HCT116 (cell line): Measurements from ENCODE around the gene LRG1. TPM values are rescaled to one million over a fixed set of nuclear protein-coding genes. Genes with fewer than 3 reads are reported as not detected.

ENCODE experiments used
- ATAC-seq: fragments of 200-7000 bp; cut with Tn5 transposase; 2 replicates; pipeline ENCODE4 v1.9.1; 2020; ENCODE audit warnings: mild to moderate bottlenecking, moderate library complexity
- BruUV-seq: library from RNA; stranded (reverse); fragments of 400-500 nt; replicated peaks from 2 replicates; lab custom pipeline; 2021; lab: Mats Ljungman, UMichigan
- CTCF ChIA-PET: fragments of 300-600 bp; sonication (Branson Sonifier 250); formaldehyde crosslinking; loops from one replicate; lab custom pipeline; 2021; ENCODE audit warnings: antibody characterized with exemption; lab: Charles Lee
- POLR2A ChIA-PET: fragments of 300-600, 350-600 bp; sonication (Branson Sonifier 250); formaldehyde crosslinking; loops from one replicate; lab custom pipeline; 2021; ENCODE audit warnings: antibody characterized with exemption; lab: Charles Lee
- RAD21 ChIA-PET, 2 experiments: fragments of 300-600 bp; sonication (Branson Sonifier 250); formaldehyde crosslinking; loops; one replicate each; lab custom pipeline; 2023; ENCODE audit warnings: low total read pairs in 2 of 2; ENCODE audit not compliant: uncharacterized antibody in 2 of 2, unreplicated experiment in 2 of 2, low non-redundant PET in 1 of 2; lab: Charles Lee
- DNase-seq: peaks from one replicate; pipeline ENCODE4 v3.0.0-alpha.2; 2010; ENCODE audit warnings: low read depth, low spot score
- H2AFZ ChIP-seq: fragments of 200-600 bp; shearing (Covaris generic), sonication (generic); 2 replicates; pipeline ENCODE4 v1.6.1; 2017; ENCODE audit warnings: low read depth, mixed run types, mixed read lengths, antibody characterized with exemption, low read length; ENCODE audit not compliant: poor library complexity, severe bottlenecking
- H3K27ac ChIP-seq: 2 replicates; pipeline ENCODE4 v1.5.1; 2012; ENCODE audit warnings: low read depth, low read length
- H3K27me3 ChIP-seq: fragments of 200-600 bp; sonication (generic); 2 replicates; pipeline ENCODE4 v1.6.1; 2016; ENCODE audit warnings: mixed run types, low read length, mixed read lengths; ENCODE audit not compliant: insufficient read depth
- H3K36me3 ChIP-seq, 2 experiments: fragments of 200-500 bp in 1 of 2; fragments of 200-600 bp in 1 of 2; sonication (Bioruptor generic) in 1 of 2; sonication (generic) in 1 of 2; 2 replicates each; pipeline versions ENCODE4 v1.5.1 to v1.6.1; 2014 to 2016; ENCODE audit warnings: low read length in 2 of 2, inconsistent platforms in 1 of 2, mixed read lengths in 1 of 2, mixed run types in 1 of 2; ENCODE audit not compliant: insufficient read depth in 2 of 2, control insufficient read depth in 1 of 2
- H3K4me1 ChIP-seq, 2 experiments: fragments of 200-600 bp in 1 of 2; sonication (generic) in 1 of 2; 2 replicates each; pipeline versions ENCODE4 v1.5.1 to v1.6.1; 2012 to 2017; ENCODE audit warnings: low read length in 2 of 2, inconsistent platforms in 1 of 2, mild to moderate bottlenecking in 1 of 2, mixed read lengths in 1 of 2, mixed run types in 1 of 2, moderate library complexity in 1 of 2; ENCODE audit not compliant: insufficient read depth in 2 of 2, control insufficient read depth in 1 of 2
- H3K4me2 ChIP-seq: fragments of 200-600 bp; sonication (generic); 2 replicates; pipeline ENCODE4 v1.6.1; 2017; ENCODE audit warnings: mixed run types, low read length, mixed read lengths
- H3K4me3 ChIP-seq, 2 experiments: fragments of 200-600 bp in 1 of 2; sonication (generic) in 1 of 2; replicated peaks in 1 of 2; 2 replicates each; pipeline ENCODE4 v1.5.1; 2011 to 2016; ENCODE audit warnings: low read length in 2 of 2, control low read depth in 1 of 2, low read depth in 1 of 2, mild to moderate bottlenecking in 1 of 2, mixed read lengths in 1 of 2, mixed run types in 1 of 2
- H3K79me2 ChIP-seq: fragments of 200-600 bp; sonication (generic); 2 replicates; pipeline ENCODE4 v1.6.1; 2017; ENCODE audit warnings: mild to moderate bottlenecking, mixed run types, low read length, moderate library complexity, mixed read lengths; ENCODE audit not compliant: insufficient read depth
- H3K9ac ChIP-seq: fragments of 200-600 bp; sonication (generic); 2 replicates; pipeline ENCODE4 v1.6.1; 2016; ENCODE audit warnings: low read length, mixed read lengths
- H3K9me2 ChIP-seq: fragments of 200-600 bp; sonication (generic), shearing (Covaris generic); 2 replicates; pipeline ENCODE4 v1.6.1; 2017; ENCODE audit warnings: mixed run types, mild to moderate bottlenecking, moderate library complexity; ENCODE audit not compliant: insufficient read depth
- H3K9me3 ChIP-seq, 2 experiments: fragments of 200-500 bp in 1 of 2; fragments of 200-600 bp in 1 of 2; sonication (Bioruptor generic) in 1 of 2; sonication (generic) in 1 of 2; 2 replicates each; pipeline ENCODE4 v1.6.1; 2014 to 2017; ENCODE audit warnings: low read length in 2 of 2, mixed read lengths in 2 of 2, inconsistent platforms in 1 of 2, low read depth in 1 of 2, mild to moderate bottlenecking in 1 of 2, mixed run types in 1 of 2, moderate library complexity in 1 of 2; ENCODE audit not compliant: control insufficient read depth in 1 of 2, insufficient read depth in 1 of 2
- H4K20me1 ChIP-seq: fragments of 200-600 bp; sonication (generic), shearing (Covaris generic); 2 replicates; pipeline ENCODE4 v1.6.1; 2017; ENCODE audit warnings: mixed run types, mild to moderate bottlenecking, moderate library complexity; ENCODE audit not compliant: insufficient read depth
- CBX3 ChIP-seq: IDR thresholded peaks from 2 replicates; pipeline ENCODE4 v1.6.1; 2012; ENCODE audit warnings: low read depth
- CTCF ChIP-seq, 3 experiments: fragments of 200-600 bp in 1 of 3; sonication (generic) in 1 of 3; IDR thresholded peaks in 2 of 3; conservative IDR thresholded peaks in 1 of 3; 2 replicates each; pipeline ENCODE4 v1.5.1; 2012 to 2017; ENCODE audit warnings: low read depth in 2 of 3, low read length in 2 of 3, antibody characterized with exemption in 1 of 3, borderline replicate concordance in 1 of 3, control low read depth in 1 of 3, mild to moderate bottlenecking in 1 of 3, mixed read lengths in 1 of 3, mixed run types in 1 of 3, moderate library complexity in 1 of 3; ENCODE audit not compliant: insufficient read depth in 1 of 3
- EGR1 ChIP-seq: IDR thresholded peaks from 2 replicates; pipeline ENCODE4 v1.6.1; 2012; ENCODE audit warnings: low read depth
- FOSL1 ChIP-seq: IDR thresholded peaks from 2 replicates; pipeline ENCODE4 v1.6.1; 2012; ENCODE audit warnings: low read depth
- JUND ChIP-seq: IDR thresholded peaks from 2 replicates; pipeline ENCODE4 v1.6.1; 2012
- REST ChIP-seq: IDR thresholded peaks from 2 replicates; pipeline ENCODE4 v1.6.1; 2012; ENCODE audit warnings: low read depth
- SP1 ChIP-seq: IDR thresholded peaks from 2 replicates; pipeline ENCODE4 v1.6.1; 2012; ENCODE audit warnings: low read depth
- SRF ChIP-seq: IDR thresholded peaks from 2 replicates; pipeline ENCODE4 v1.6.1; 2012; ENCODE audit warnings: low read depth
- YY1 ChIP-seq: IDR thresholded peaks from 2 replicates; pipeline ENCODE4 v1.6.1; 2011; ENCODE audit warnings: low read length, low read depth, moderate library complexity, mild to moderate bottlenecking; ENCODE audit not compliant: insufficient replicate concordance; ENCODE audit errors: extremely low read depth
- intact Hi-C: fragments of 100-400 bp; cut with micrococcal nuclease; formaldehyde crosslinking; loops from 2 replicates; pipeline ENCODE4 v1.10.0; 2022
- total RNA-seq: library from RNA; stranded (reverse); gene quantifications from one replicate; pipeline ENCODE4 v1.2.1, GENCODE V29; 2021; ENCODE audit not compliant: unreplicated experiment

The LRG1 gene
- total RNA-seq, 1 experiment from 2014 or later = 1.3 TPM

- TF ChIP-seq SRF (no peak), JUND (no peak), CTCF (IDR thresholded peaks at IDR 0.05 in 2 of 3, conservative IDR thresholded peaks at IDR 0.05 in 1 of 3; ENCODE audit: borderline replicate concordance in 1 of 3, insufficient read depth in 1 of 3, low read depth in 2 of 3, low read length in 2 of 3) (no peak), REST (no peak), CBX3 (no peak), EGR1 (no peak), SP1 (no peak), FOSL1 (no peak), YY1 (no peak)
- Histone ChIP-seq H3K9me3 (no peaks in the 10 kb centered on the region), H3K4me1 (no peaks in the 10 kb centered on the region), H3K36me3 (no peaks in the 10 kb centered on the region), H3K4me3 (no peak overlapping the region), H4K20me1 (no peaks in the 10 kb centered on the region), H3K9me2 (no peaks in the 10 kb centered on the region), H2AFZ (no peak overlapping the region), H3K4me2 (no peak overlapping the region), H3K9ac (no peak overlapping the region), H3K27me3 (no peaks in the 10 kb centered on the region), H3K27ac (no peak overlapping the region), H3K79me2 (no peaks in the 10 kb centered on the region)
- BruUV-seq = no TSS peak
- ChIA-PET CTCF (interaction anchor here (0.7 to 2.0 kb wide), 2 partner anchors 8 to 9 kb away, joined by 3 to 8 read pairs; no protein-coding TSS in a partner anchor), POLR2A (no interaction called here), RAD21 (no interaction called here)
- DNase-seq (no peak), ATAC-seq (no peak)
- intact Hi-C loops = no loop called here
Observed at GRCh38 chr19:4515732-4516131, 24.1 kb downstream of the LRG1 start.
